Sigmoid colon (tissue), 7 donors: ENCODE data around the gene FAM216B. TPM values are rescaled to one million over a fixed set of nuclear protein-coding genes. Genes with fewer than 3 reads are reported as not detected.

Experiments used
- DNase-seq: peaks from one replicate; pipeline ENCODE4 v3.0.0-alpha.2; 2019
- H3K27ac ChIP-seq, 4 donors: fragments of 200-600 bp; sonication (generic); one replicate each; pipeline ENCODE4 v1.5.1; 2016 to 2019; ENCODE audit warnings: mild to moderate bottlenecking in 1 of 4
- H3K27me3 ChIP-seq, 3 donors: fragments of 200-600 bp; sonication (generic); one replicate each; pipeline ENCODE4 v1.5.1; 2019; ENCODE audit warnings: mild to moderate bottlenecking in 1 of 3
- H3K36me3 ChIP-seq, 4 donors: fragments of 200-600 bp; sonication (generic); one replicate each; pipeline ENCODE4 v1.5.1; 2016 to 2019
- H3K4me1 ChIP-seq, 4 donors: fragments of 200-600 bp; sonication (generic); one replicate each; pipeline ENCODE4 v1.5.1; 2017 to 2019
- H3K4me3 ChIP-seq, 4 donors: fragments of 200-600 bp; sonication (generic); one replicate each; pipeline ENCODE4 v1.5.1; 2017 to 2019; ENCODE audit warnings: mild to moderate bottlenecking in 2 of 4, moderate library complexity in 1 of 4
- H3K9me3 ChIP-seq, 4 donors: fragments of 200-600 bp in 3 of 4; sonication (generic) in 3 of 4; one replicate each; pipeline versions ENCODE4 v1.5.1 to v1.6.1; 2013 to 2019
- CTCF ChIP-seq, 4 experiments: fragments of 450-650 bp in 3 of 4; fragments of 200-600 bp in 1 of 4; IDR thresholded peaks; one replicate each; pipeline ENCODE4 v1.5.1; 2016 to 2019; ENCODE audit warnings: antibody characterized with exemption in 4 of 4, mild to moderate bottlenecking in 3 of 4, moderate library complexity in 2 of 4
- EP300 ChIP-seq, 4 donors: sonication (generic); formaldehyde crosslinking; IDR thresholded peaks; one replicate each; pipeline ENCODE4 v1.6.1; 2017; ENCODE audit warnings: antibody characterized with exemption in 4 of 4
- POLR2A ChIP-seq, 2 donors: fragments of 450-650 bp; IDR thresholded peaks; one replicate each; pipeline ENCODE4 v1.6.1; 2016; ENCODE audit warnings: antibody characterized with exemption in 2 of 2, mild to moderate bottlenecking in 2 of 2, moderate library complexity in 2 of 2
- POLR2AphosphoS5 ChIP-seq, 4 donors: sonication (generic); formaldehyde crosslinking; IDR thresholded peaks; one replicate each; pipeline ENCODE4 v1.6.1; 2017; ENCODE audit warnings: antibody characterized with exemption in 4 of 4
- WGBS, 2 donors: extraction: QIAGEN DNeasy Blood & Tissue Kit; methylation state at CpG; one replicate each; pipeline ENCODE4 v1.1.7; 2013; 5-methylcytosine and 5-hydroxymethylcytosine counted together
- intact Hi-C: fragments of 100-400 bp; cut with DNase I; formaldehyde crosslinking; loops from one replicate; pipeline ENCODE4 v1.15.1; 2023
- polyA plus RNA-seq, 3 donors: library from polyadenylated mRNA; stranded (reverse); fragments of 200-250 nt; gene quantifications; one replicate each; pipeline ENCODE4 v1.2.3, GENCODE V29; 2013
- total RNA-seq, 4 donors: library from RNA; depleted of rRNA; stranded (reverse); fragments of >200 nt; gene quantifications; one replicate each; pipeline ENCODE4 v1.1.0, GENCODE V29; 2016
- donor health status: healthy with polysubstance abuse.
- donor health status: Bipolar disorder and iron deficiency.
- donor health status: healthy.

FAM216B gene
- total and polyA plus RNA-seq, 7 donors = 0.23 to 0.86 TPM; not detected in 5

GRCh38 chr13:42741914-42742313 lies 39.5 kb upstream of the FAM216B start:
- DNase-seq = no peak
- H3K4me3 ChIP-seq = no peak overlapping the region
- intact Hi-C loops = no loop called here
- no peaks in the 10 kb centered on the region for H3K9me3 ChIP-seq
- H3K27ac ChIP-seq = no peak overlapping the region
- no peaks in the 10 kb centered on the region for H3K36me3 ChIP-seq
- no peak for TF ChIP-seq CTCF (IDR thresholded peaks at IDR 0.05)
- no peak for TF ChIP-seq EP300 (IDR thresholded peaks at IDR 0.05)
- no peak for TF ChIP-seq POLR2A (IDR thresholded peaks at IDR 0.05)
- TF ChIP-seq POLR2AphosphoS5 (IDR thresholded peaks at IDR 0.05) = no peak
- peaks cover 0 to 2% (median 0%) of the 10 kb centered on the region in 4 donors for H3K4me1 ChIP-seq
- no peaks in the 10 kb centered on the region for H3K27me3 ChIP-seq
- WGBS, 2 donors = 89 to 92% methylated on average over 2 of the region's 2 CpGs

DNA sequence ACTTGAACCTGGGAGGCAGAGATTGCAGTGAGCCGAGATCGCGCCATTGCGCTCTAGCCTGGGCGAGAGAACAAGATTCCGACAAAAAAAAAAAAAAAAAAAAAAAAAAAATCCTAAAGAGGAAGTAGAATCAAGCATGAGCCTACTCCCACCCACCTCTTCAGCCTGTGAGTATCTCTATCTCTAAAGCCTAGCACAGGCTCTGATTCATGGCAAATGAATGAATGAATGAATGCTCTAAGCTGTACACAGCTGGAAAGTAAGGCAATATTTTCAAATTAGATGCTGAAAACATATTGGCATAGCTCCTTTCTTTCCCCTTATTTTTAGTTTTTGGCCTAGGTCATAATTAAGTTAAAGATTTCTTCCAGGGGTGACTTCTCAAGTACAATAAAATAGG lies 35.7 kb upstream of the FAM216B start:
- Histone ChIP-seq H3K36me3 (no peaks in the 10 kb centered on the region), H3K4me1 (peaks cover 0 to 9% (median under 1%) of the 10 kb centered on the region in 4 donors), H3K9me3 (no peaks in the 10 kb centered on the region), H3K4me3 (no peak overlapping the region), H3K27ac (no peak overlapping the region), H3K27me3 (no peaks in the 10 kb centered on the region)
- intact Hi-C loops = no loop called here
- TF ChIP-seq EP300 (IDR thresholded peaks at IDR 0.05) = no peak
- TF ChIP-seq POLR2A (IDR thresholded peaks at IDR 0.05) = no peak
- no peak for TF ChIP-seq CTCF (IDR thresholded peaks at IDR 0.05)
- no peak for TF ChIP-seq POLR2AphosphoS5 (IDR thresholded peaks at IDR 0.05)
- WGBS, 2 donors = 94 to 96% methylated on average over 6 of the region's 6 CpGs
- no peak for DNase-seq

DNA sequence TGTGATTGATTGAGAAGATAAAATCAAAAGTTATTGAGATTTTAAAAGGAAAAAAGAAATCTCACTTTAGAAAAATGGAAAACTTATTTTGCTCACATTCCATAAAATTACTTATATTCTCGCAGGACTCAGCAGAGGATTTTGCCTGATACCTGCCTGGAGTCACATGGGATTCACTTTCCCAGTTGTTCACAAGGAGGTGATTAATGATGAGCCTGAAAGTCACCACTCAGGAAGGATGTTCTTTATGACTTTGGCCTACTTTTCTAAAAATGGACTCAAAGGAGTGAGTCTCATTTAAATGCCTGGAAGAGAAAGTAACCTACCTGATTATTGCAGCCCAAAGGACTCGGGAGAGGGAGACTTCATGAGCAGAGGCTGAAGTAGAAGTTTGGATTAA lies 34.5 kb upstream of the FAM216B start:
- DNase-seq = no peak
- Histone ChIP-seq H3K4me3 (no peak overlapping the region), H3K27ac (no peak overlapping the region), H3K9me3 (no peaks in the 10 kb centered on the region), H3K36me3 (no peaks in the 10 kb centered on the region), H3K27me3 (no peaks in the 10 kb centered on the region), H3K4me1 (peaks cover 0 to 12% (median 3%) of the 10 kb centered on the region in 4 donors)
- 72 to 81% methylated on average over 2 of the region's 2 CpGs for WGBS, 2 donors
- intact Hi-C loops = no loop called here
- no peak for TF ChIP-seq POLR2AphosphoS5 (IDR thresholded peaks at IDR 0.05)
- TF ChIP-seq EP300 (IDR thresholded peaks at IDR 0.05) = no peak
- no peak for TF ChIP-seq CTCF (IDR thresholded peaks at IDR 0.05)
- TF ChIP-seq POLR2A (IDR thresholded peaks at IDR 0.05) = no peak

GRCh38 chr13:42747399-42747873 lies 33.9 kb upstream of the FAM216B start:
- DNase-seq = no peak
- Histone ChIP-seq H3K36me3 (no peaks in the 10 kb centered on the region), H3K27me3 (no peaks in the 10 kb centered on the region), H3K27ac (no peak overlapping the region), H3K4me1 (peaks cover 0 to 12% (median 3%) of the 10 kb centered on the region in 4 donors), H3K9me3 (no peaks in the 10 kb centered on the region), H3K4me3 (no peak overlapping the region)
- WGBS, 2 donors = 21 to 57% methylated on average over 4 of the region's 4 CpGs
- TF ChIP-seq EP300 (IDR thresholded peaks at IDR 0.05) = no peak
- no peak for TF ChIP-seq POLR2AphosphoS5 (IDR thresholded peaks at IDR 0.05)
- TF ChIP-seq POLR2A (IDR thresholded peaks at IDR 0.05) = no peak
- no peak for TF ChIP-seq CTCF (IDR thresholded peaks at IDR 0.05)
- intact Hi-C loops = no loop called here

- no peak for TF ChIP-seq CTCF (IDR thresholded peaks at IDR 0.05)
- no peak for TF ChIP-seq POLR2AphosphoS5 (IDR thresholded peaks at IDR 0.05)
- TF ChIP-seq EP300 (IDR thresholded peaks at IDR 0.05) = no peak
- no peak for TF ChIP-seq POLR2A (IDR thresholded peaks at IDR 0.05)
- WGBS, 2 donors = 52 to 59% methylated on average over 5 of the region's 5 CpGs
- intact Hi-C loops = no loop called here
Measured at GRCh38 chr13:42750794-42751193, 30.6 kb upstream of the FAM216B start.

More at GRCh38 chr13:42750794-42751193, 30.6 kb upstream of the FAM216B start:
- no peak overlapping the region for H3K4me3 ChIP-seq
- H3K4me1 ChIP-seq = peaks cover 0 to 12% (median 6%) of the 10 kb centered on the region in 4 donors
- no peaks in the 10 kb centered on the region for H3K9me3 ChIP-seq
- no peak overlapping the region for H3K27ac ChIP-seq
- DNase-seq = no peak
- no peaks in the 10 kb centered on the region for H3K27me3 ChIP-seq
- H3K36me3 ChIP-seq = no peaks in the 10 kb centered on the region
